ENCODE data around the gene CAPSL.

- TF ChIP-seq CTCF (conservative IDR thresholded peaks at IDR 0.05): no peak
- TF ChIP-seq ZFX (IDR thresholded peaks at IDR 0.05): no peak
Observed at GRCh38 chr5:35919191-35919590, 19.2 kb downstream of the CAPSL start.
